HG03045 (cell line): ENCODE results near the gene VPS26A.
A peak's percentile ranks its signal among the peaks of the same experiment; 100 is the strongest.

Experiments used
- ATAC-seq: cut with Tn5 transposase; IDR thresholded peaks from one replicate; pipeline ENCODE4 v1.9.1; 2021; ENCODE audit warnings: mild to moderate bottlenecking, moderate library complexity; ENCODE audit not compliant: unreplicated experiment

VPS26A gene

GRCh38 chr10:69123747-69124562 is at the start of gene VPS26A:
Gene VPS26A, plus strand, starts transcription at chr10:69124178. Its CDS starts 100 bp downstream, at chr10:69124278.
- peak; percentile 88 for ATAC-seq

- no peak for ATAC-seq
These were observed 49.4 kb upstream of the VPS26A start for GRCh38 chr10:69074532-69074931.

GRCh38 chr10:69075431-69075830 is 48.5 kb upstream of the VPS26A start:
- no peak for ATAC-seq

GRCh38 chr10:69078311-69078710 is 45.7 kb upstream of the VPS26A start:
- ATAC-seq: no peak

- ATAC-seq: no peak
These were observed 43.8 kb upstream of the VPS26A start for GRCh38 chr10:69080226-69080625.

- no peak for ATAC-seq
These were observed 37.9 kb upstream of the VPS26A start for GRCh38 chr10:69086001-69086509.

GRCh38 chr10:69087590-69088470 is 36.1 kb upstream of the VPS26A start, which contains the start of gene SRGN:
Gene SRGN, plus strand, starts transcription at chr10:69088103. Its CDS starts 55 bp downstream, at chr10:69088158.
- ATAC-seq: peak; percentile 66

GRCh38 chr10:69088471-69088769 is 35.6 kb upstream of the VPS26A start:
- no peak for ATAC-seq

GRCh38 chr10:69088801-69089501 is 35.0 kb upstream of the VPS26A start:
- no peak for ATAC-seq

GRCh38 chr10:69089638-69090599 is 34.1 kb upstream of the VPS26A start:
- peak; percentile 41 for ATAC-seq

- no peak for ATAC-seq
These were observed 33.3 kb upstream of the VPS26A start for GRCh38 chr10:69090685-69091084.

- ATAC-seq: no peak
These were observed 32.8 kb upstream of the VPS26A start for GRCh38 chr10:69091143-69091651.

- no peak for ATAC-seq
These were observed 30.8 kb upstream of the VPS26A start for GRCh38 chr10:69092959-69093850.

GRCh38 chr10:69093933-69094332 is 30.0 kb upstream of the VPS26A start:
- no peak for ATAC-seq

- no peak for ATAC-seq
These were observed 27.9 kb upstream of the VPS26A start for GRCh38 chr10:69096045-69096444.

- no peak for ATAC-seq
These were observed 26.2 kb upstream of the VPS26A start for GRCh38 chr10:69097729-69098128.

GRCh38 chr10:69100136-69100872 is 23.7 kb upstream of the VPS26A start:
- no peak for ATAC-seq
